GM18498 (cell line): ENCODE results near the gene COL5A3.

Source experiments
- ATAC-seq: cut with Tn5 transposase; IDR thresholded peaks from one replicate; pipeline ENCODE4 v1.9.1; 2021; ENCODE audit warnings: mild to moderate bottlenecking, moderate library complexity; ENCODE audit not compliant: unreplicated experiment

The COL5A3 gene

DNA sequence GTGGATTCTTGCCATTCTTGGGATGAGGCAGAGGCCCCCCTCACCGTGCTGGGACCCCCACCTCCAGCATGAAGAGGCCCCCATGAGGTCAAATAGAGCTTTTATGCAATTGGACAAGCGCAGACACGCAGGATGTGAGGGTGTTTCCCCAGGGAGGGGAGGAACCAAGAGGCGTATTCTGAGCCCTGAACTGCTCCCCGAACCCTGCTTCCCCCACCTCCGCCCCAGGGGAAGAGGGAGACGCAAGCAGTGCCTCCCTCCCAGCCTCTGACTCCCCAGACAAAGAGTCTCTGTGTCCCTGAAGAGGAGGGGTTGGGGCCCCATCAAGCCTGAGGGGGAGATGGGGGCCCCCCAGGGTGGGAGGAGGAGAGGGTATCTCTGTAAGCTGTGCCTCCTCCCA, 1.7 kb upstream of the COL5A3 start:
- ATAC-seq = no peak

DNA sequence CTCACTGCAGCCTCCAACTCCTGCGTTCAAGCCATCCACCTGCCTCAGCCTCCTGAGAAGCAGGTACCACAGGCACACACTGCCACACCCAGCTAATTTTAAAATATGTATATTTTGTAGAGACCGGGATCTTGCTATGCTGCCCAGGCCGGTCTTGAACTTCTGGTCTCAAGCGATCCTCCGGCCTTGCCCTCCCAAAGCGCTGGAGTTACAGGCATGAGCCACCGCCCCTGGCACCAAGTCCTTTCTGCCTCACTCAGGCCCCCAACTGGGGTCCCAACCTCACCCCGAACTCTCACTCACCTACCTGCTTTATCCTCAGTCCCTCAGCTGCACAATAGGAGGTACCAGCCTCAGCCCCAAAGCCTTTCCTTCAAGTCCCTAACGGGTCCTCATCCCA, 635 bp upstream of the COL5A3 start:
- no peak for ATAC-seq

DNA sequence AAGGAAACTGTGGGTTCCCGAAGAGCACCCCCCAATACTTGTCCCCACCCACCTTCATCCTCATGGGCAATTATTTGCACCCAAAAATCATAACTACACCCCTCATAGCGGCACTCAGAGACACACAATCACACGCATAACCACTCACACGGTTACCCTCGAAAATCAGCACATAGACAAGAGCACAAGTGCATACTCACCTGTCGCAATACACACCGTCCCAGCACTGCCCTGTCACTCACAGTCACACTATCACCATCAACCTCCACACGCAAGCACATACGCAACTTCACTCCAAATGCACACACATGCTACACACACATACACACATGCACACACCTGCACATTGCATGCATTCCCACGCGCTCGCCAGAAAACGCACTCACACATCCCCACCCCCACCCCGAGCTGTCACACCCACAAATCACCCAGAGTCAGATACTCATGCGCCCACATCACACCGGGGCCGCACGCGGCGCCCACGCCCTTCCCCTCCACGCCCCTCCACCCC, 535 bp downstream of the COL5A3 start:
- no peak for ATAC-seq

DNA sequence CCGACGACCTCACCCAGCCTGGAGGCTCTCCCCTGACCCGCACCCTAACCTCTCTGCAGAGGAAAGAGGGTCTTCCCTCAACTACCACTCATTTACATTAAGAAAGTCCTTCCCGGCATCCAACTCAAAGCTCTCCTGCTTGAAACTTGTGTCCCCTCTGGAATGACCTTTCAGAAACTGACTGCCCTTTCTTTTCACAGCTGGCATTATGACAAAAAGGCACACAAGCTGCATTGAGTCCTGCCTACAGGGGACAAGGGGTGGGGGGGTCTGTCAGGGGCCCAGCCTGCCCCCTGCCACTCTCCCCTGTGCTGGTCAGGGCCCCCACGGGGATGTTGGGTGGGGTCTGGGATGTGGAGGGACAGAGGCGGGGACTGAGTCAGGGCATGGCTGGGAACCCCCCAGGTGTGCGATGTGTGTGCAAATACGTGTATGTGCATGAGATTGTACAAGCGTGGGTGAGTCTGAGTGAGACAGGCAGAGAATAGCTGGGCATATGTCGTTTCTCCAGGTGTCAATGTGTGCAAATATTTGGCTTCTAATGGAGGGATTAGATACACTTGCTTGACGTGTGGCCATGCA, 2.0 kb downstream of the COL5A3 start:
- no peak for ATAC-seq

DNA sequence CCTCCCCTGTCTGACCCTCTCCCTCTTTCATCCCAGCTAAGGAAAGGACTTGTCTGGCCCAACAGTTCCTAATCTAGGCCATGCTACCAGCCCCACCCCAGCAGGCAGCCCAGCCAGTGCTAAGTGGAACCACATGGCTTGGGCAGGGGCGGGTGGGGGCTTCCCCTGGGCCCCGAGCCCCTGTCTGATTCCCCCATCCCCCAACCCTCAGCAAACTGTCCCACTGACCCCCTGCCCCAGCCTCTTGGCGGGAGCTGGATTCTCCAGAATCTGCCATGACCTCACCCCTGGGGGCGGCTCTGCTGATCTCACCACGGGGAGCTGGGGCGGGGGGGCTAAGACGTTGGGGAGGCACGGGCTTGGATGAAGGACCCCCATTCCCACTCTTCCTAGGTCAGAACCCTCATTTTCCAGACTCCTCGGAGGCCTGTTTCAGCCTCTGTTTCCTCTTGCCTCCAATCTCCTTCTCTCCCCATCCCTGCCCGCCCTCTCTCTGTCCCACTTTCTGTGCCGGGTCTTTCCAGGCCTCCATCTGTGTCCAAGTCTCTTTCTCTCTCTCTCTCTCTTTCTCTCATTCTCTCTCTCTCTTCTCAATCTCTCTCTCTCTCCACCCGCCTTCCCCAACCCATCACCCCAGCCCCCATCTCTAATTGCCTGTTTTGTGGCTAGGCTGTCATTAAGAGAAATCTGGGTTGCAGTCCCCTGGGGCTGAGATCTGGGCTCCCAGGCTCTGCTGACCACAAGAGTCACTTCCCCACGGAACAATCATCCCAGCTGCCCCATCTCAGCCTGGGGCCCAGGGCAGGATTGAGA, 2.7 kb downstream of the COL5A3 start:
- ATAC-seq = no peak

DNA sequence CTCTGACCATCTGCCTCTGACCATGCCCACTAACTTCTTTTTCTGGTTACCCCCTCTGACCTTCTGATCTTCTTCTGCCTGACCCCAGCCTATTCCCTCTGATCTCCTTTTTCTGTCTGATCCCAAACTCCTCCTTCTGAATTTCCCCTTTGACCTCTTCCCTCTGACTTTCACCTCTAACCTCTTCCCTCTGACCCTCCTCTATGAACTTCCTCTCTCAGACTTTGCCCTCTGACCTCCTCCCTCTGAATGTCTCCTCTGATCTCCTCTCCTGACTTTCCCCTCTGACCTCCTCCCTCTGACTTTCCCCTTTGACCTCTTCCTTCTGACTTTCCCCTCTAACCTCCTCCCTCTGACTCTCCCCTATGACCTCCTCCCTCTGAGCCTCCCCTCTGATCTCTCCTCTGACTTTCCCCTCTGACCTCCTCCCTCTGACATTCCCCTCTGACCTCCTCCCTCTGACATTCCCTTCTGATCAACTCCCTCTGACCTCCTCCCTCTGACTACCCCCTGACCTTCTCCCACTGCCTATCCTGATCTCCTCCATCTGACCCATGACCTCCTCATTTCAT, 3.5 kb downstream of the COL5A3 start:
- ATAC-seq = no peak

DNA sequence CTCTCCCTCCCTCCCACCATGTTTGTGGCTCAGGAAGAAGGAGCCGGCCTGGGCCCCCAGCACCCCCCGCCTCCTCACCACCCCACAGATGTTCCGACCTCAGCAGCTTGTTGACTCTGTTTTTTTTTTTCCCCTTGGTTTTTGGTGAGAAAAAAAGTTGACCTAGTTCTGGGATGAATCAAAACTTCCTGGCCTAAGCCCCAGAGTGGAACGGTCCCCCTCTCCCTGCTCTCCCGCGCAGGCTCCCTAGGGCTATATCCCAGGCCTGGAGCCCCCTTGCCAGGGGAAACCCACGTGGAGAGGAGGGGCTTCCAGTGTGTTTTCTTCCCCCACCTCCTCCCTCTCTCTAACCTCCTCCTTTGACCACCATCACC, 4.0 kb downstream of the COL5A3 start:
- ATAC-seq = no peak

DNA sequence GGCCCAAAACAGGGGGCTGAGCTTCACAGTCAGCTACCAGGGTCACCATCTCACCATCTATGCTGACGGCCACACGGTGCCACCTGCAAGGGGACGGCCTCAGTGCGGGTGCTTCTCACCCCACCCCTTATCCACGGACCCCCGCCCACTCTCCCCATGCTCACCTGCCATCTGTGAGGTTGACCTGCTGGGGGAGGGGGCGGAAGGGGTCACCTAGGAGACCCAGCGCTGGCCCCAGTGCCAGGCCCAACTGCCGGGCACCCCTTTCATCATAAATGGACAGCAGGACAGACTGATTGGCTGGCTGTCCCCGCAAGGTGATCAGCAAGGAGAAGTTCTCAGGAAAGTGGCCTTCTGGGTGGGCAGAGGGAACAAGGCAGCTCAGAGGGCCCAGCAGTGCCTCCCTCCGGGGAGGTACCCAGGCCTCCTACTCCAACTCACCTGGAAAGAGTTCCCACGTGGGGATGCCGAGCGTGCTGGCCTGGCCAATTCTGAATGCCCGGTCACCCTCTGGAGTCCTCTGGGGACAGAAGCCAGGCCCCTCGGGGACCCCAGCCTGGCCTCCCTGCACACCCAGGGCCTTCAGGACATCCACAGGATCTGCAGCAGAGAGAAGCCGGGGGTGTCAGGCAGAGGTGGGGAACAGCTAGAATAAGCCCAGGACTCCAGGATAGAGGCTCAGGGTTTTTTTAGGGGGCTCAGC, 4.5 kb downstream of the COL5A3 start:
- no peak for ATAC-seq

DNA sequence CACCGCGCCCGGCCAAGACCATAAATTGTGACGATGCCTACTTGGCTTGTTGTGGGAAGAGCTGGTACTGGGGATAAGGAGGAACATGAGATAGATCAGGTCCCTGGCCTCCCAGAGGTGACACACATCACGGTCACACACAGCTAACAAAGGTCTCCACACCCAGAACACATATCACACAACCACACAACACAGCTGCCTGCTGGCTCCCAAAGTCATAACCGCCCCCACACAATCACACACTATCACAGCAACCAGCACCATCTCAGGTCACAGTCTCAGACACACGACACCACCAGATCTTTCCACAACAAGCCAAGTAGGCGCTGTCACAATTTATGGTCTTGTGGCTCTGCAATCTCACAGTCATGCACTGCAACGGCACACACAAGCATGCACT, 5.7 kb downstream of the COL5A3 start:
- no peak for ATAC-seq

DNA sequence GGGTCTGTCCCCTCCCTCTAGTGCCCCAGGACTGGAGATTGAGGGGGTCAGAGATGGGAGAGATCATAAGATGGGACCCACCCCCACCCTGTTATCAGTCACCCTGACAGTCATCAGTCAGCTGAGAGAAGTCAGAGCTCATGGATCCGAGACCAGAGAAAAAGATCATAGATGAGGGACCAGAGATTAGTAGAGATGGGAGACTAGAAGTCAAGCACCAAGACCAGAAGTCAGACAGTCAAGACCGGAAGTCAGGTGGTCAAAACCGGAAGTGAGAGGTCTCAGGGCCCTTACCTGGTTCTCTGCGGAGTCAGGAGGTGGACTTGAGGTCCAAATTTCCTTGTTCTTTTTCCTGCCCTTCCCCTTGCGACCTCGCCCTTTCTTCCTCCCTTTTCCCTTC, 7.0 kb downstream of the COL5A3 start:
- no peak for ATAC-seq

DNA sequence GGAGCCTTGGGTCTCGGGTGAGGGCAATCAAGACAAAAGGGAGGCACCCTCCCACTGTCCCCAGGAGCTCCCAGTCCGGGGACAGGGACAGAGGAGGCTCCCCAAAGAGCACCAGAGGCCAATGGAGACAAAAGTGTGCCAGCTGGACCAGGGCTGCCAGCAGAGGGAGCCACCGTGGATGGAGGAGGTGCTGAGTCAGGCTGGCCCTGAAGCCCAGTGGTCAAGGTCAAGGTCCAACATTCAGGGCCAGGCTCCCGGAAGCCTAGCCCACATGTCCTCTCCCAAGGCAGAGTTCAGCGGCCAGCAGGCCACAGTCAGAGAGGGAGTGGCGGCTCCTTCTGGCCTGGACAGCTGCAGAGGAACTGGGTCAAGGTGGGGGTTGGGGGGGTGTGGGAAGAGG, 8.4 kb downstream of the COL5A3 start:
- no peak for ATAC-seq

DNA sequence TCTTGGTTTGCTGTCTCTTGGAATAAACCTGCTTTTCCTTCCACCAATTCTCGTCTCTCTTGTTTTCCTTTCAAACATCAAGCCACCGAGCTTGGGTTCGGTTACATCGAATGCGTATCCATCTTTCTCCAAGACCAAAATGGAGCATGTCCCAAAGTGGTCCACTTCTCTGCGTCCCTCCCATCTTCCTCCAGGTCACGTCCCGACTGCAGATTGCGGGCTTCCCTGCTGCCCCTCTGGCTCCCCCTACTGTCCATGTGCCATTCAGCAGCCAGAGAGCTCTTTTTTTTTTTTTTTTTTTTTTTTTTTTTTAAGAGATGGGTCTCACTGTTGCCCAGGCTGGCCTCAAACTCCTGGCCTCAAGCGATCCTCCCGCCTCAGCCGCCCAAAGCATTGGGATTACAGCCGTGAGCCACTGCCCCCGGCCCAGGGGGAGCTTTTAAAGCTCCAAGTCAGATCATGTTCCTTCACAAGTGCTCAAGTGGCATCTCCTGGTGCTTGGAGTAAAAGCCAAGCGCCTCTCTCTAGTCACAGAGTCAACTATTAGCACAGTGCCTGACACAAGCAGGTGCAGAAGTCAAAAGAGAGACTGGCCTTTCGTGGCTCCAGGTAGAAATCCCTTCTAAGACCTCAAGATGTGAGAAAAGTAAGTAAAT, 10.0 kb downstream of the COL5A3 start:
- ATAC-seq = no peak

DNA sequence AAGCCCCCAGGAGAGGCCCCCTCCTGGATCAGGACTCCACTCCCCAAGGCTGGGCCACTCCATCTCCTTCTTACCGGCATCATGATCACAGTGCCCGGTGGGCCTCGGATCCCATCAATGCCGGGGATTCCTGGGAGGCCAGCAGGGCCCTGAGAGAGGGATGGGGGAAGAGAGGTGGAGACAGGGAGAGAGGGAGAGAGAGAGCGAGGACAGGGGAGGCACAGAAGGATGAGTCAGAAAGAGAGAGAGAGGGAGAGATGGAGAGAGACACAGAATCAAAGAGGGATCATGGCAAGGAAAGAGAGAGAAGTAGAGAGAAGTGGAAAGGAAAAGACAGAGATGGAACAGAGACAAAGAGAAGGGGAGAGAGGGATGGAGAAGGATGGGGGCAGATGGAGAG, 13.8 kb downstream of the COL5A3 start:
- ATAC-seq = no peak

DNA sequence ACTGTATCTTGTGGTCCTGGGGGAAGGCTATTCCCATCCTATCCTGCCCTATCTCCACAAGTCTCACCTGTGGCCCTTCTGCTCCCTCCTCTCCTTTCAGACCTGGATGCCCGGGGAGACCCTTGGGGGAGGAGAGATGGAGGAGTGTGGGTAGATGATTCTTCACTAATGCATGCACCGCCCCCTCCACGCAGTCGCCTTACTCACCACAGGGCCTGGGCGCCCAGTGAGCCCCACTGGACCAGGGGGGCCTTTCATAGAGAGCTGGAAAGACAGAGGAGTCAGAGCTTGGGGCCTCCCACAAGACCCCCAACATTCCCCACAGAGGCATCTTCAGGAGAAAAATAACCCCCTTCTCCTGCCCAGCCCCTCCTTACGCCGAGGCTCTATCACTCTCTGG, 14.3 kb downstream of the COL5A3 start:
- no peak for ATAC-seq

DNA sequence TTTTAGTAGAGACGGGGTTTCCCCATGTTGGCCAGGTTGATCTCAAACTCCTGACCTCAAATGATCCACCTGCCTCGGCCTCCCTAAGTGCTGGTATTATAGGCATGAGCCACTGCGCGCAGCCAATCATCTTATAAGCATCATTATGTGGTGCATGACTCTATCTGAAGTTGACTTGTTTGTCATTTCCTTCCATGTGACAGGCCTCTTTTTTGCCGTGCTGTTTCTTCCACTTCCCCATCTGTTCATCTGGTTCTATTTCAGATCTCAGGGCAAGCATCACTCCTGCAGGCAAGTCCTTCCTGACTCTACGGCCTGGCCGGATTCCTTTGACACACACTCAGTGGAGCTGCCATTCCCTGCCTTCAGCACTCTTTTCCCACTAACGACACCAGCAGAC, 15.2 kb downstream of the COL5A3 start:
- no peak for ATAC-seq

DNA sequence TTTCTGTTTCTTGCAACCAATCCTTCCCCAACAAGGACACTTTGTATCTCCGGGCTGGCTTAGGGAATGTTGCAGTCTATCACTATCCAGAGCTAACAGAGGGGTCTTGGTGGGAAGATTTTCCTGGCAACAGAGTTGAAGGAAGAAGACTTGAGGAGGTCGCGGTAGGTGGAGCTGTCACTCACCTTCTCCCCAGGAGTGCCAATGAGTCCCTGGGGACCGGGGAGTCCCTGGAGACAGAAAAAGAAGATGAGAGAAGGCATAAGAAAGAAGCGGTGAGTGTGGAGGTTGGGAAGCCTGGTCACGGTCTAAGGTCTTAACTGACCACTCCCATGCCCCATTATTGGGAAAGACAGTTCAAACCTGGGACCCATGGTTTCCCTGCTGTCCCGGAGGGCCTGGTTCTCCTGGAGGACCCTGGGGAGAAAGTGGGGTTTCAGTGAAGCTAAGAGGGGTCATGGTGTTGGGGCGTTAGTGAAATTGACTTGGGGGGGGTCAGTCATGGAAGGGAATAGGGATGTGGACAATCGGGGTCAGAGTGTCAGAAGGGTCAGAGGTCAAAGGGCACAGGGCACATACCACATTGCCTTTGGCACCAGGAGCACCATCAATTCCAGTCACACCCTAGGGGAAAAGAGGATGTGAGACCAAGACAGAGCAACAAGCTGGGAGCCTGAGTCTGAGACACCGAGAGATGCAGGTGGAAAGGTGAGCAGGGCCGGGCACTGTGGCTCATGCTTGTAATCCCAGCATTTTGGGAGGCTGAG, 18.7 kb downstream of the COL5A3 start:
- no peak for ATAC-seq

DNA sequence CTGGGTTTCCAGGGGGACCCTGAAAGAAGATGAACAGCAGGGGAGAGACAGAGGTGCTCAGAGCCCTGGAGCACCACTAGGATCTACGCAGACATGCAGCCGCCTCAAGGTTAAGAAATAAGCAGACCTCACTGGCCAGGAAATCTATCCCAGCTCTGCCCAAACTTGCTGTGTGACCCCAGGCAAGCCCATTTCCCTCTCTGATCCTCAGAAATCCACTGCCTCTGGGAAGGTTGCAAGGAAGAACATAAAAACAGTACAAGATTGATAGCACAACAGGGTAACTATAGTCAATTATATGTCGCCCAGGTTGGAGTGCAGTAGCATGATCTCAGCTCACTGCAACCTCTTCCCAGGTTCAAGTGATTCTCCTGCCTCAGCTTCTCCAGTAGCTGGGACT, 20.8 kb downstream of the COL5A3 start:
- no peak for ATAC-seq

DNA sequence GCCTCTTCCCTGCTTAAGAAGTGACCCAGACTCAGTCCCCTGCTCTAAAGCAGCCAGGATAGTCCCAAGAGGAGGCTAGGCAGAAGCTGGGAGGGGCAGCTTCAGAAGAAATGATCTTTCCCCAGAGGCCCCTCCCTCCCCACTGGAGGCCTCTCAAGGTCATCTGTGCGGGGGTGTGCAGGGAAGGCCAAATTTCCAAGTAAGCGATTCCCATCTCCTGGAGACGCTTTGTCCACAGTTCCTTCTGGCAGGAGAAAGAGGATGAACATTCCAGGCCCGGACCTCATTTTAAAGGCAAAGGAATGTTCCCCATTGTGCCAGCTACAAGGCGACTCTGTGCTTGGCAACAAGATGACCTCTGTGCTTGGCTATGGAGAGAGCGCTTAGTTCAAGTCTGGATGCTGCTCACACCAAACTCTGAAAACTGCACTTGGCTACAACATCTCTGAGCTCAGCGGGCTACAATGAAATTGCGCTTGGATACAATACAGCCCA, 23.5 kb downstream of the COL5A3 start:
- ATAC-seq = no peak

DNA sequence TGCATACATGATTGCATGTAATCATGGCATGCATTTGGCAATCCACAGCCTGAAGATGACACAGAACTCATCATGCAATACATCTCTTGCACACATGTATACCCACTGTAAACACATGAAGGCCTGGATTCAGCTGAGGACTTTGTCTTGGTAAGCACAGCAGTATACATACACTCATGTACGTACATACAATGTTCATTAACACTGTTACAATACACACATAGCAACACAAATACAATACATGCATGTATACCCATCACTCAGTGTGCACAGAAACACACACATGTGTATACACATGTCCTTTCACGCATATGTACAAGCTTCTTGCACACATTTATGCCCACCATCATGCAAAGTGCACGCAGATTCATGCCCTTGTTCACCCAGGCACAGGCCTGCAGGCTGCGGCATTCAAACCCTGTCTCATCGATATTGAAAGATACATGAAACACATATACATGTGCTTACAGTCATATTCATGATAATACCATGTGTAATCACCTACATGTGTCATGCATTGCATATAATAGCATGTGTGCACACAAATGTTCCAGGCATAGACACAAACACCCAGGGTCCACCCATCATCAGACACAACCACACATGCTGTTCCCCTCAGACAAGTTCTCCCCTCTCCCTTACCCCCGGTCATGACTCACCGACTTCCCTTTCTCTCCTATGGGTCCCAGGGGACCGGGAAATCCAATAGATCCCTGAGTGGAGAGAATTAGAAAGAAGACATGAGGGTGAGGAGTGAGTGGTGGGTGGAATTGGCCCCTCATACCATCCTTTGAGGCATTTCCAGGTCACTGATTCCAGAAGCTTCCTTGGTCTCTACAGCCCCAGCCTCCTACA, 28.7 kb downstream of the COL5A3 start:
- ATAC-seq = no peak
